HCT116 (cell line): Measurements from ENCODE around the gene CCDC148. TPM values are rescaled to one million over a fixed set of nuclear protein-coding genes. Genes with fewer than 3 reads are reported as not detected.

Experiments used
- ATAC-seq: fragments of 200-7000 bp; cut with Tn5 transposase; 2 replicates; pipeline ENCODE4 v1.9.1; 2020; ENCODE audit warnings: mild to moderate bottlenecking, moderate library complexity
- BruUV-seq: library from RNA; stranded (reverse); fragments of 400-500 nt; replicated peaks from 2 replicates; lab custom pipeline; 2021; lab: Mats Ljungman, UMichigan
- CTCF ChIA-PET: fragments of 300-600 bp; sonication (Branson Sonifier 250); formaldehyde crosslinking; loops from one replicate; lab custom pipeline; 2021; ENCODE audit warnings: antibody characterized with exemption; lab: Charles Lee
- POLR2A ChIA-PET: fragments of 300-600, 350-600 bp; sonication (Branson Sonifier 250); formaldehyde crosslinking; loops from one replicate; lab custom pipeline; 2021; ENCODE audit warnings: antibody characterized with exemption; lab: Charles Lee
- RAD21 ChIA-PET, 2 experiments: fragments of 300-600 bp; sonication (Branson Sonifier 250); formaldehyde crosslinking; loops; one replicate each; lab custom pipeline; 2023; ENCODE audit warnings: low total read pairs in 2 of 2; ENCODE audit not compliant: uncharacterized antibody in 2 of 2, unreplicated experiment in 2 of 2, low non-redundant PET in 1 of 2; lab: Charles Lee
- DNase-seq: peaks from one replicate; pipeline ENCODE4 v3.0.0-alpha.2; 2010; ENCODE audit warnings: low read depth, low spot score
- H2AFZ ChIP-seq: fragments of 200-600 bp; shearing (Covaris generic), sonication (generic); 2 replicates; pipeline ENCODE4 v1.6.1; 2017; ENCODE audit warnings: low read depth, mixed run types, mixed read lengths, antibody characterized with exemption, low read length; ENCODE audit not compliant: poor library complexity, severe bottlenecking
- H3K27ac ChIP-seq: 2 replicates; pipeline ENCODE4 v1.5.1; 2012; ENCODE audit warnings: low read depth, low read length
- H3K27me3 ChIP-seq: fragments of 200-600 bp; sonication (generic); 2 replicates; pipeline ENCODE4 v1.6.1; 2016; ENCODE audit warnings: mixed run types, low read length, mixed read lengths; ENCODE audit not compliant: insufficient read depth
- H3K36me3 ChIP-seq, 2 experiments: fragments of 200-500 bp in 1 of 2; fragments of 200-600 bp in 1 of 2; sonication (Bioruptor generic) in 1 of 2; sonication (generic) in 1 of 2; 2 replicates each; pipeline versions ENCODE4 v1.5.1 to v1.6.1; 2014 to 2016; ENCODE audit warnings: low read length in 2 of 2, inconsistent platforms in 1 of 2, mixed read lengths in 1 of 2, mixed run types in 1 of 2; ENCODE audit not compliant: insufficient read depth in 2 of 2, control insufficient read depth in 1 of 2
- H3K4me1 ChIP-seq, 2 experiments: fragments of 200-600 bp in 1 of 2; sonication (generic) in 1 of 2; 2 replicates each; pipeline versions ENCODE4 v1.5.1 to v1.6.1; 2012 to 2017; ENCODE audit warnings: low read length in 2 of 2, inconsistent platforms in 1 of 2, mild to moderate bottlenecking in 1 of 2, mixed read lengths in 1 of 2, mixed run types in 1 of 2, moderate library complexity in 1 of 2; ENCODE audit not compliant: insufficient read depth in 2 of 2, control insufficient read depth in 1 of 2
- H3K4me2 ChIP-seq: fragments of 200-600 bp; sonication (generic); 2 replicates; pipeline ENCODE4 v1.6.1; 2017; ENCODE audit warnings: mixed run types, low read length, mixed read lengths
- H3K4me3 ChIP-seq, 2 experiments: fragments of 200-600 bp in 1 of 2; sonication (generic) in 1 of 2; replicated peaks in 1 of 2; 2 replicates each; pipeline ENCODE4 v1.5.1; 2011 to 2016; ENCODE audit warnings: low read length in 2 of 2, control low read depth in 1 of 2, low read depth in 1 of 2, mild to moderate bottlenecking in 1 of 2, mixed read lengths in 1 of 2, mixed run types in 1 of 2
- H3K79me2 ChIP-seq: fragments of 200-600 bp; sonication (generic); 2 replicates; pipeline ENCODE4 v1.6.1; 2017; ENCODE audit warnings: mild to moderate bottlenecking, mixed run types, low read length, moderate library complexity, mixed read lengths; ENCODE audit not compliant: insufficient read depth
- H3K9ac ChIP-seq: fragments of 200-600 bp; sonication (generic); 2 replicates; pipeline ENCODE4 v1.6.1; 2016; ENCODE audit warnings: low read length, mixed read lengths
- H3K9me2 ChIP-seq: fragments of 200-600 bp; sonication (generic), shearing (Covaris generic); 2 replicates; pipeline ENCODE4 v1.6.1; 2017; ENCODE audit warnings: mixed run types, mild to moderate bottlenecking, moderate library complexity; ENCODE audit not compliant: insufficient read depth
- H3K9me3 ChIP-seq, 2 experiments: fragments of 200-500 bp in 1 of 2; fragments of 200-600 bp in 1 of 2; sonication (Bioruptor generic) in 1 of 2; sonication (generic) in 1 of 2; 2 replicates each; pipeline ENCODE4 v1.6.1; 2014 to 2017; ENCODE audit warnings: low read length in 2 of 2, mixed read lengths in 2 of 2, inconsistent platforms in 1 of 2, low read depth in 1 of 2, mild to moderate bottlenecking in 1 of 2, mixed run types in 1 of 2, moderate library complexity in 1 of 2; ENCODE audit not compliant: control insufficient read depth in 1 of 2, insufficient read depth in 1 of 2
- H4K20me1 ChIP-seq: fragments of 200-600 bp; sonication (generic), shearing (Covaris generic); 2 replicates; pipeline ENCODE4 v1.6.1; 2017; ENCODE audit warnings: mixed run types, mild to moderate bottlenecking, moderate library complexity; ENCODE audit not compliant: insufficient read depth
- CBX3 ChIP-seq: IDR thresholded peaks from 2 replicates; pipeline ENCODE4 v1.6.1; 2012; ENCODE audit warnings: low read depth
- CTCF ChIP-seq, 3 experiments: fragments of 200-600 bp in 1 of 3; sonication (generic) in 1 of 3; IDR thresholded peaks in 2 of 3; conservative IDR thresholded peaks in 1 of 3; 2 replicates each; pipeline ENCODE4 v1.5.1; 2012 to 2017; ENCODE audit warnings: low read depth in 2 of 3, low read length in 2 of 3, antibody characterized with exemption in 1 of 3, borderline replicate concordance in 1 of 3, control low read depth in 1 of 3, mild to moderate bottlenecking in 1 of 3, mixed read lengths in 1 of 3, mixed run types in 1 of 3, moderate library complexity in 1 of 3; ENCODE audit not compliant: insufficient read depth in 1 of 3
- EGR1 ChIP-seq: IDR thresholded peaks from 2 replicates; pipeline ENCODE4 v1.6.1; 2012; ENCODE audit warnings: low read depth
- EZH2 ChIP-seq: fragments of 200-600 bp; sonication (generic); IDR thresholded peaks from 2 replicates; pipeline ENCODE4 v1.6.1; 2017; ENCODE audit warnings: antibody characterized with exemption, mixed run types
- EZH2phosphoT487 ChIP-seq: fragments of 200-600 bp; IDR thresholded peaks from 2 replicates; pipeline ENCODE4 v1.6.1; 2018; ENCODE audit warnings: antibody characterized with exemption, borderline replicate concordance
- FOSL1 ChIP-seq: IDR thresholded peaks from 2 replicates; pipeline ENCODE4 v1.6.1; 2012; ENCODE audit warnings: low read depth
- JUND ChIP-seq: IDR thresholded peaks from 2 replicates; pipeline ENCODE4 v1.6.1; 2012
- MAX ChIP-seq: IDR thresholded peaks from 2 replicates; pipeline ENCODE4 v1.6.1; 2012
- POLR2A ChIP-seq: IDR thresholded peaks from 2 replicates; pipeline ENCODE4 v1.7.0; 2011; ENCODE audit warnings: borderline replicate concordance; ENCODE audit not compliant: insufficient read depth, insufficient read length; ENCODE audit errors: extremely low read depth
- RAD21 ChIP-seq: IDR thresholded peaks from 2 replicates; pipeline ENCODE4 v1.6.1; 2012; ENCODE audit warnings: low read depth, mild to moderate bottlenecking
- SP1 ChIP-seq: IDR thresholded peaks from 2 replicates; pipeline ENCODE4 v1.6.1; 2012; ENCODE audit warnings: low read depth
- SRF ChIP-seq: IDR thresholded peaks from 2 replicates; pipeline ENCODE4 v1.6.1; 2012; ENCODE audit warnings: low read depth
- TCF7L2 ChIP-seq: IDR thresholded peaks from 2 replicates; pipeline ENCODE4 v1.7.0; 2011; ENCODE audit warnings: borderline replicate concordance, inconsistent platforms; ENCODE audit not compliant: insufficient read depth, insufficient read length; ENCODE audit errors: extremely low read depth
- ZFX ChIP-seq: fragments of 450-650 bp; IDR thresholded peaks from 2 replicates; pipeline ENCODE4 v1.6.1; 2017
- intact Hi-C: fragments of 100-400 bp; cut with micrococcal nuclease; formaldehyde crosslinking; loops from 2 replicates; pipeline ENCODE4 v1.10.0; 2022
- total RNA-seq: library from RNA; stranded (reverse); gene quantifications from one replicate; pipeline ENCODE4 v1.2.1, GENCODE V29; 2021; ENCODE audit not compliant: unreplicated experiment
- TF ChIP-seq, protein P1 (sequence below): IDR thresholded peaks from 2 replicates; pipeline ENCODE4 v1.6.1; 2012; ENCODE audit warnings: low read depth
- TF ChIP-seq, protein P2 (sequence below): IDR thresholded peaks from 2 replicates; pipeline ENCODE4 v1.6.1; 2012

CCDC148 gene
- total RNA-seq, 1 experiment from 2014 or later: 0.59 TPM

GRCh38 chr2:158500333-158500732 lies 43.8 kb upstream of the CCDC148 start (continued):
- TF ChIP-seq, protein P1, sequence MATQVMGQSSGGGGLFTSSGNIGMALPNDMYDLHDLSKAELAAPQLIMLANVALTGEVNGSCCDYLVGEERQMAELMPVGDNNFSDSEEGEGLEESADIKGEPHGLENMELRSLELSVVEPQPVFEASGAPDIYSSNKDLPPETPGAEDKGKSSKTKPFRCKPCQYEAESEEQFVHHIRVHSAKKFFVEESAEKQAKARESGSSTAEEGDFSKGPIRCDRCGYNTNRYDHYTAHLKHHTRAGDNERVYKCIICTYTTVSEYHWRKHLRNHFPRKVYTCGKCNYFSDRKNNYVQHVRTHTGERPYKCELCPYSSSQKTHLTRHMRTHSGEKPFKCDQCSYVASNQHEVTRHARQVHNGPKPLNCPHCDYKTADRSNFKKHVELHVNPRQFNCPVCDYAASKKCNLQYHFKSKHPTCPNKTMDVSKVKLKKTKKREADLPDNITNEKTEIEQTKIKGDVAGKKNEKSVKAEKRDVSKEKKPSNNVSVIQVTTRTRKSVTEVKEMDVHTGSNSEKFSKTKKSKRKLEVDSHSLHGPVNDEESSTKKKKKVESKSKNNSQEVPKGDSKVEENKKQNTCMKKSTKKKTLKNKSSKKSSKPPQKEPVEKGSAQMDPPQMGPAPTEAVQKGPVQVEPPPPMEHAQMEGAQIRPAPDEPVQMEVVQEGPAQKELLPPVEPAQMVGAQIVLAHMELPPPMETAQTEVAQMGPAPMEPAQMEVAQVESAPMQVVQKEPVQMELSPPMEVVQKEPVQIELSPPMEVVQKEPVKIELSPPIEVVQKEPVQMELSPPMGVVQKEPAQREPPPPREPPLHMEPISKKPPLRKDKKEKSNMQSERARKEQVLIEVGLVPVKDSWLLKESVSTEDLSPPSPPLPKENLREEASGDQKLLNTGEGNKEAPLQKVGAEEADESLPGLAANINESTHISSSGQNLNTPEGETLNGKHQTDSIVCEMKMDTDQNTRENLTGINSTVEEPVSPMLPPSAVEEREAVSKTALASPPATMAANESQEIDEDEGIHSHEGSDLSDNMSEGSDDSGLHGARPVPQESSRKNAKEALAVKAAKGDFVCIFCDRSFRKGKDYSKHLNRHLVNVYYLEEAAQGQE: no peak
- no peak for TF ChIP-seq EZH2phosphoT487
- TF ChIP-seq EGR1: no peak
- no peak for TF ChIP-seq SRF
- no peak for TF ChIP-seq TCF7L2
- TF ChIP-seq ZFX: no peak
- TF ChIP-seq SP1: no peak
- TF ChIP-seq, protein P2, sequence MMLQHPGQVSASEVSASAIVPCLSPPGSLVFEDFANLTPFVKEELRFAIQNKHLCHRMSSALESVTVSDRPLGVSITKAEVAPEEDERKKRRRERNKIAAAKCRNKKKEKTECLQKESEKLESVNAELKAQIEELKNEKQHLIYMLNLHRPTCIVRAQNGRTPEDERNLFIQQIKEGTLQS: no peak
- no peak for TF ChIP-seq CTCF (IDR thresholded peaks at IDR 0.05 in 2 of 3, conservative IDR thresholded peaks at IDR 0.05 in 1 of 3; ENCODE audit: borderline replicate concordance in 1 of 3, insufficient read depth in 1 of 3, low read depth in 2 of 3, low read length in 2 of 3)

- intact Hi-C loops: no loop called here
- DNase-seq (no peak), ATAC-seq (no peak)
- Histone ChIP-seq H3K9me3 (no peaks in the 10 kb centered on the region), H4K20me1 (no peaks in the 10 kb centered on the region), H3K9ac (no peak overlapping the region), H3K36me3 (no peaks in the 10 kb centered on the region), H3K27ac (no peak overlapping the region), H3K4me3 (no peak overlapping the region), H2AFZ (no peak overlapping the region), H3K4me2 (no peak overlapping the region), H3K9me2 (no peaks in the 10 kb centered on the region), H3K27me3 (no peaks in the 10 kb centered on the region), H3K79me2 (peaks cover 64% of the 10 kb centered on the region), H3K4me1 (peaks cover 0 to 5% of the 10 kb centered on the region in 2 experiments; a peak in 2 of 4 replicates)
- no TSS peak for BruUV-seq
- RAD21 ChIA-PET: no interaction called here
- POLR2A ChIA-PET: no interaction called here
- CTCF ChIA-PET: no interaction called here
- no peak for TF ChIP-seq JUND
- TF ChIP-seq MAX: no peak
- TF ChIP-seq, protein P2: no peak
- no peak for TF ChIP-seq FOSL1
- TF ChIP-seq EGR1: no peak
- no peak for TF ChIP-seq CBX3
- no peak for TF ChIP-seq POLR2A
- TF ChIP-seq, protein P1: no peak
- TF ChIP-seq EZH2: no peak
- TF ChIP-seq SRF: no peak
- TF ChIP-seq RAD21: no peak
Measured at GRCh38 chr2:158499383-158499782, 42.8 kb upstream of the CCDC148 start.
